GM04504 (cell line): ENCODE results near the gene ZNF544.

Source experiments
- DNase-seq: peaks from one replicate; pipeline ENCODE4 v3.0.0-alpha.2; 2012; ENCODE audit warnings: low read depth

The ZNF544 gene

GRCh38 chr19:58228585-58229254 lies at the start of gene ZNF544:
Gene ZNF544, plus strand, starts transcription at chr19:58228914. Its CDS starts 15,110 bp downstream, at chr19:58244024.
- DNase-seq = no peak

GRCh38 chr19:58181902-58182576 lies 46.7 kb upstream of the ZNF544 start:
- DNase-seq = no peak

GRCh38 chr19:58182577-58182988 lies 46.1 kb upstream of the ZNF544 start:
- no peak for DNase-seq

- peak; percentile 84 for DNase-seq
Measured at GRCh38 chr19:58182989-58183816, 45.5 kb upstream of the ZNF544 start, which contains the start of gene ZNF274. Gene ZNF274, plus strand, starts transcription at chr19:58183061. Its CDS starts 905 bp downstream, at chr19:58183966.

GRCh38 chr19:58183817-58184215 lies 44.9 kb upstream of the ZNF544 start:
- no peak for DNase-seq

GRCh38 chr19:58196901-58197616 lies 31.7 kb upstream of the ZNF544 start:
- DNase-seq = peak; percentile 1

- no peak for DNase-seq
Measured at GRCh38 chr19:58203814-58204475, 24.8 kb upstream of the ZNF544 start.

- no peak for DNase-seq
Measured at GRCh38 chr19:58204566-58204965, 24.1 kb upstream of the ZNF544 start.

GRCh38 chr19:58209577-58209976 lies 19.1 kb upstream of the ZNF544 start:
- DNase-seq = no peak

- DNase-seq = no peak
Measured at GRCh38 chr19:58212336-58213074, 16.2 kb upstream of the ZNF544 start.

- no peak for DNase-seq
Measured at GRCh38 chr19:58213075-58213369, 15.7 kb upstream of the ZNF544 start.

- no peak for DNase-seq
Measured at GRCh38 chr19:58217069-58217481, 11.6 kb upstream of the ZNF544 start.

- DNase-seq = no peak
Measured at GRCh38 chr19:58217607-58218391, 10.9 kb upstream of the ZNF544 start.

GRCh38 chr19:58218899-58219298 lies 9.8 kb upstream of the ZNF544 start:
- no peak for DNase-seq

GRCh38 chr19:58227964-58228584 lies 640 bp upstream of the ZNF544 start:
- no peak for DNase-seq

GRCh38 chr19:58229255-58229639 lies 533 bp downstream of the ZNF544 start:
- no peak for DNase-seq

- DNase-seq = no peak
Measured at GRCh38 chr19:58237324-58237723, 8.6 kb downstream of the ZNF544 start.

GRCh38 chr19:58243351-58243750 lies 14.6 kb downstream of the ZNF544 start:
- DNase-seq = no peak

- DNase-seq = no peak
Measured at GRCh38 chr19:58248886-58249285, 20.2 kb downstream of the ZNF544 start.
